SU-DHL-6 (cell line): ENCODE data around the gene SLC52A3.

Experiments used
- CTCF ChIP-seq: fragments of 200-600 bp; sonication (generic); IDR thresholded peaks from one replicate; pipeline ENCODE4 v1.5.1; 2017; ENCODE audit warnings: antibody characterized with exemption, mild to moderate bottlenecking, low read length, moderate library complexity; ENCODE audit not compliant: insufficient read depth, poor library complexity, severe bottlenecking
- EZH2phosphoT487 ChIP-seq: fragments of 200-600 bp; sonication (generic), shearing (Covaris generic); conservative IDR thresholded peaks from 2 replicates; pipeline ENCODE4 v1.6.1; 2018; ENCODE audit warnings: mild to moderate bottlenecking, antibody characterized with exemption, low read length, moderate library complexity, mixed read lengths

- TF ChIP-seq CTCF: no peak
- no peak for TF ChIP-seq EZH2phosphoT487
Observed at GRCh38 chr20:776165-776564, 7.9 kb upstream of the SLC52A3 start.
